Activated T-cell treated with anti-CD3 and anti-CD28 coated beads, Interleukin-2, amount 50 U/mL, for 72 hours (primary cell): Measurements from ENCODE around the gene PTTG1IP. TPM values are rescaled to one million over a fixed set of nuclear protein-coding genes. Genes with fewer than 3 reads are reported as not detected.

Experiments
- ATAC-seq, 2 donors: fragments of 150-1000 bp; cut with Tn5 transposase; replicated peaks in 1 of 2; 2 replicates each; pipeline ENCODE4 v1.10.0; 2021; ENCODE audit warnings: moderate library complexity in 2 of 2, mild to moderate bottlenecking in 1 of 2
- DNase-seq, 2 donors: peaks; one replicate each; pipeline ENCODE4 v3.0.0; 2021 to 2022; ENCODE audit warnings: mixed read lengths in 1 of 2
- H3K27ac Mint-ChIP-seq: one replicate; pipeline ENCODE4 v1.8.0; 2022; ENCODE audit warnings: mild to moderate bottlenecking, moderate library complexity, mixed read lengths
- H3K27me3 Mint-ChIP-seq: one replicate; pipeline ENCODE4 v1.8.0; 2022; ENCODE audit warnings: low read depth, mixed read lengths
- H3K36me3 Mint-ChIP-seq, 2 donors: one replicate each; pipeline ENCODE4 v1.8.0; 2022; ENCODE audit warnings: mixed read lengths in 2 of 2, mild to moderate bottlenecking in 1 of 2; ENCODE audit not compliant: insufficient read depth in 2 of 2
- H3K4me1 Mint-ChIP-seq: one replicate; pipeline ENCODE4 v1.8.0; 2022; ENCODE audit warnings: low read depth, mixed read lengths
- H3K4me3 Mint-ChIP-seq, 2 donors: one replicate each; pipeline ENCODE4 v1.8.0; 2022; ENCODE audit warnings: mild to moderate bottlenecking in 2 of 2, mixed read lengths in 2 of 2, moderate library complexity in 2 of 2
- H3K9me3 Mint-ChIP-seq, 2 donors: one replicate each; pipeline ENCODE4 v1.8.0; 2022; ENCODE audit warnings: mixed read lengths in 2 of 2
- total RNA-seq, 2 donors: library from RNA; stranded (reverse); gene quantifications; one replicate each; pipeline ENCODE4 v1.2.3, GENCODE V29; 2022

The PTTG1IP gene
- 10 to 100 TPM; 63.9 to 70.5 TPM for total RNA-seq

- peaks cover 0 to 2% of the 10 kb centered on the region in 2 donors for H3K36me3 Mint-ChIP-seq
- H3K27ac Mint-ChIP-seq = peak within 1 kb of the TSS; percentile 99
- no peaks in the 10 kb centered on the region for H3K9me3 Mint-ChIP-seq
- ATAC-seq = peak; percentile 83 to 86
- H3K4me3 Mint-ChIP-seq = peak within 1 kb of the TSS; percentile 93 to 98
- peaks cover 52% of the 10 kb centered on the region for H3K4me1 Mint-ChIP-seq
- peak; percentile 100 for DNase-seq
- no peaks in the 10 kb centered on the region for H3K27me3 Mint-ChIP-seq
Observed at GRCh38 chr21:44873356-44874239, at the start of gene PTTG1IP. PTTG1IP (minus strand) TSS chr21:44873690; CDS start chr21:44873616, 74 bp downstream.

- H3K27ac Mint-ChIP-seq = peak overlapping the region; percentile 44
- peaks cover 86% of the 10 kb centered on the region for H3K4me1 Mint-ChIP-seq
- DNase-seq = no peak
- H3K27me3 Mint-ChIP-seq = no peaks in the 10 kb centered on the region
- peak overlapping the region; percentile 81 to 100 for H3K4me3 Mint-ChIP-seq
- no peaks in the 10 kb centered on the region for H3K9me3 Mint-ChIP-seq
- ATAC-seq = no peak
- H3K36me3 Mint-ChIP-seq = peaks cover 7% of the 10 kb centered on the region in 2 donors
Observed at GRCh38 chr21:44921928-44922327, 48.4 kb upstream of the PTTG1IP start.

GRCh38 chr21:44920694-44921604 is 47.5 kb upstream of the PTTG1IP start, which contains the start of gene ITGB2:
ITGB2 (minus strand) TSS chr21:44920899; CDS start chr21:44910782, 10,117 bp downstream.
- Mint-ChIP-seq H3K4me1 (peaks cover 86% of the 10 kb centered on the region), H3K4me3 (peak within 1 kb of the TSS; percentile 87 to 100), H3K27ac (peak within 1 kb of the TSS; percentile 96), H3K36me3 (peaks cover 7% of the 10 kb centered on the region in 2 donors), H3K27me3 (no peaks in the 10 kb centered on the region), H3K9me3 (no peaks in the 10 kb centered on the region)
- DNase-seq = peak; percentile 72 to 76
- ATAC-seq = peak; percentile 80 to 82

GRCh38 chr21:44919913-44920693 is 46.6 kb upstream of the PTTG1IP start:
- peaks cover 86% of the 10 kb centered on the region for H3K4me1 Mint-ChIP-seq
- peak overlapping the region; percentile 87 to 100 for H3K4me3 Mint-ChIP-seq
- no peaks in the 10 kb centered on the region for H3K27me3 Mint-ChIP-seq
- peak overlapping the region; percentile 53 for H3K27ac Mint-ChIP-seq
- peak; percentile 25 to 38 for ATAC-seq
- DNase-seq = peak in 1 of 2 donors; percentile 24
- no peaks in the 10 kb centered on the region for H3K9me3 Mint-ChIP-seq
- H3K36me3 Mint-ChIP-seq = peaks cover 7% of the 10 kb centered on the region in 2 donors

GRCh38 chr21:44919111-44919912 is 45.8 kb upstream of the PTTG1IP start:
- H3K27ac Mint-ChIP-seq = peak overlapping the region; percentile 32
- H3K4me1 Mint-ChIP-seq = peaks cover 86% of the 10 kb centered on the region
- H3K27me3 Mint-ChIP-seq = no peaks in the 10 kb centered on the region
- ATAC-seq (peak; percentile 21 to 41), DNase-seq (peak; percentile 42 to 55)
- H3K9me3 Mint-ChIP-seq = no peaks in the 10 kb centered on the region
- peaks cover 7% of the 10 kb centered on the region in 2 donors for H3K36me3 Mint-ChIP-seq
- H3K4me3 Mint-ChIP-seq = peak overlapping the region; percentile 87 to 100

GRCh38 chr21:44918581-44919033 is 45.1 kb upstream of the PTTG1IP start:
- H3K27me3 Mint-ChIP-seq = no peaks in the 10 kb centered on the region
- ATAC-seq (no peak), DNase-seq (no peak)
- H3K27ac Mint-ChIP-seq = peak overlapping the region; percentile 92
- H3K4me1 Mint-ChIP-seq = peaks cover 85% of the 10 kb centered on the region
- H3K9me3 Mint-ChIP-seq = no peaks in the 10 kb centered on the region
- H3K4me3 Mint-ChIP-seq = peak overlapping the region; percentile 87 to 100
- peaks cover 8 to 9% of the 10 kb centered on the region in 2 donors for H3K36me3 Mint-ChIP-seq

- peak overlapping the region; percentile 87 to 100 for H3K4me3 Mint-ChIP-seq
- no peak overlapping the region for H3K27ac Mint-ChIP-seq
- H3K9me3 Mint-ChIP-seq = no peaks in the 10 kb centered on the region
- DNase-seq (no peak), ATAC-seq (no peak)
- H3K27me3 Mint-ChIP-seq = no peaks in the 10 kb centered on the region
- peaks cover 8 to 9% of the 10 kb centered on the region in 2 donors for H3K36me3 Mint-ChIP-seq
- H3K4me1 Mint-ChIP-seq = peaks cover 86% of the 10 kb centered on the region
Observed at GRCh38 chr21:44918107-44918470, 44.6 kb upstream of the PTTG1IP start.

- H3K4me1 Mint-ChIP-seq = peaks cover 82% of the 10 kb centered on the region
- H3K27ac Mint-ChIP-seq = peak overlapping the region; percentile 15
- ATAC-seq = no peak
- no peak for DNase-seq
- H3K36me3 Mint-ChIP-seq = peaks cover 8 to 9% of the 10 kb centered on the region in 2 donors
- H3K27me3 Mint-ChIP-seq = no peaks in the 10 kb centered on the region
- peak overlapping the region; percentile 87 to 100 for H3K4me3 Mint-ChIP-seq
- H3K9me3 Mint-ChIP-seq = no peaks in the 10 kb centered on the region
Observed at GRCh38 chr21:44917446-44918106, 44.1 kb upstream of the PTTG1IP start.

GRCh38 chr21:44916965-44917364 is 43.5 kb upstream of the PTTG1IP start:
- Mint-ChIP-seq H3K4me1 (peaks cover 81% of the 10 kb centered on the region), H3K27me3 (no peaks in the 10 kb centered on the region), H3K9me3 (no peaks in the 10 kb centered on the region), H3K4me3 (peak overlapping the region; percentile 47 to 87), H3K36me3 (peaks cover 8 to 9% of the 10 kb centered on the region in 2 donors), H3K27ac (peak overlapping the region; percentile 80)
- DNase-seq (no peak), ATAC-seq (no peak)

GRCh38 chr21:44914176-44914874 is 40.8 kb upstream of the PTTG1IP start:
- Mint-ChIP-seq H3K4me1 (peaks cover 83% of the 10 kb centered on the region), H3K36me3 (peaks cover 2 to 8% of the 10 kb centered on the region in 2 donors), H3K27me3 (no peaks in the 10 kb centered on the region), H3K9me3 (no peaks in the 10 kb centered on the region), H3K4me3 (peak overlapping the region; percentile 87 to 93), H3K27ac (peak overlapping the region; percentile 49)
- peak; percentile 81 to 82 for ATAC-seq
- DNase-seq = peak; percentile 76 to 79
